SK-N-SH (cell line): Measurements from ENCODE around the gene ABLIM2. TPM values are rescaled to one million over a fixed set of nuclear protein-coding genes. Genes with fewer than 3 reads are reported as not detected.

Experiments
- CTCF ChIA-PET: fragments of 300-600, 350-600 bp; formaldehyde crosslinking; extraction: SDS; loops from one replicate; lab custom pipeline; 2021; lab: Yijun Ruan, JAX
- POLR2A ChIA-PET: fragments of 350-600 bp; sonication (Branson Sonifier 250); formaldehyde crosslinking; extraction: SDS; loops from one replicate; lab custom pipeline; 2020; ENCODE audit warnings: antibody characterized with exemption, inconsistent platforms; lab: Yijun Ruan, JAX
- DNase-seq: peaks from one replicate; pipeline ENCODE4 v3.0.0; 2012
- H2AFZ ChIP-seq: fragments of 200-600 bp; sonication (generic); 2 replicates; pipeline ENCODE4 v1.8.1; 2016; ENCODE audit warnings: antibody characterized with exemption, mild to moderate bottlenecking, low read depth
- H3F3A ChIP-seq: fragments of 200-600 bp; sonication (generic); replicated peaks from 2 replicates; pipeline ENCODE3; 2016; ENCODE audit warnings: antibody characterized with exemption, mild to moderate bottlenecking; ENCODE audit not compliant: insufficient read depth
- H3K27ac ChIP-seq, 2 experiments: fragments of 200-500 bp in 1 of 2; fragments of 200-600 bp in 1 of 2; sonication (Bioruptor generic) in 1 of 2; sonication (generic), shearing (Covaris generic) in 1 of 2; 2 replicates each; pipeline versions ENCODE4 v1.5.1 to v1.6.1; 2014 to 2016; ENCODE audit warnings: low read depth in 2 of 2, inconsistent platforms in 1 of 2, low read length in 1 of 2, mild to moderate bottlenecking in 1 of 2, mixed read lengths in 1 of 2
- H3K27me3 ChIP-seq: fragments of 200-600 bp; sonication (generic), shearing (Covaris generic); 2 replicates; pipeline ENCODE4 v1.6.1; 2016; ENCODE audit warnings: mixed run types; ENCODE audit not compliant: insufficient read depth
- H3K36me3 ChIP-seq, 2 experiments: fragments of 200-500 bp in 1 of 2; fragments of 200-600 bp in 1 of 2; sonication (Bioruptor generic) in 1 of 2; sonication (generic) in 1 of 2; replicated peaks in 1 of 2; 2 replicates each; pipeline versions ENCODE3 to v1.5.1; 2014 to 2016; ENCODE audit warnings: low read length in 1 of 2, mild to moderate bottlenecking in 1 of 2; ENCODE audit not compliant: insufficient read depth in 2 of 2, control insufficient read depth in 1 of 2
- H3K4me1 ChIP-seq, 2 experiments: fragments of 200-500 bp in 1 of 2; fragments of 200-600 bp in 1 of 2; sonication (Bioruptor generic) in 1 of 2; sonication (generic), shearing (Covaris generic) in 1 of 2; 2 replicates each; pipeline versions ENCODE4 v1.5.1 to v1.6.1; 2014 to 2016; ENCODE audit warnings: low read depth in 1 of 2, low read length in 1 of 2, mixed run types in 1 of 2; ENCODE audit not compliant: insufficient read depth in 2 of 2, control insufficient read depth in 1 of 2
- H3K4me2 ChIP-seq: fragments of 200-600 bp; sonication (generic), shearing (Covaris generic); 2 replicates; pipeline ENCODE4 v1.6.1; 2017; ENCODE audit warnings: mixed run types
- H3K4me3 ChIP-seq, 2 experiments: fragments of 200-500 bp in 1 of 2; fragments of 200-600 bp in 1 of 2; sonication (Bioruptor generic) in 1 of 2; sonication (generic), shearing (Covaris generic) in 1 of 2; 2 replicates each; pipeline versions ENCODE4 v1.5.1 to v1.8.1; 2014 to 2016; ENCODE audit warnings: low read depth in 2 of 2, inconsistent platforms in 1 of 2, low read length in 1 of 2, mild to moderate bottlenecking in 1 of 2, mixed read lengths in 1 of 2, moderate library complexity in 1 of 2
- H3K79me2 ChIP-seq: fragments of 200-600 bp; sonication (generic); 2 replicates; pipeline ENCODE4 v1.8.1; 2017; ENCODE audit warnings: mild to moderate bottlenecking; ENCODE audit not compliant: insufficient read depth
- H3K9ac ChIP-seq: fragments of 200-600 bp; sonication (generic); 2 replicates; pipeline ENCODE4 v1.6.1; 2017; ENCODE audit warnings: mixed run types
- H3K9me2 ChIP-seq: fragments of 200-600 bp; sonication (generic); 2 replicates; pipeline ENCODE4 v1.6.1; 2017; ENCODE audit warnings: mixed run types
- H3K9me3 ChIP-seq: fragments of 200-600 bp; sonication (generic); 2 replicates; pipeline ENCODE4 v1.6.1; 2017; ENCODE audit warnings: mixed run types, mild to moderate bottlenecking, moderate library complexity
- H4K20me1 ChIP-seq: fragments of 200-600 bp; sonication (generic); 2 replicates; pipeline ENCODE4 v1.6.1; 2017; ENCODE audit warnings: mild to moderate bottlenecking, mixed run types; ENCODE audit not compliant: insufficient read depth
- ELF1 ChIP-seq: IDR thresholded peaks from 2 replicates; pipeline ENCODE4 v1.4.0; 2012
- EP300 ChIP-seq, 2 experiments: IDR thresholded peaks; 2 replicates each; pipeline versions ENCODE4 v1.4.0 to v1.6.1; 2012; ENCODE audit warnings: borderline replicate concordance in 1 of 2, low read depth in 1 of 2, low read length in 1 of 2
- EZH2phosphoT487 ChIP-seq: fragments of 200-600 bp; sonication (generic); IDR thresholded peaks from 2 replicates; pipeline ENCODE4 v1.6.1; 2017; ENCODE audit warnings: low read depth, mixed run types, mild to moderate bottlenecking, antibody characterized with exemption, moderate library complexity, borderline replicate concordance
- GABPA ChIP-seq: IDR thresholded peaks from 2 replicates; pipeline ENCODE4 v1.4.0; 2012; ENCODE audit warnings: low read depth, mild to moderate bottlenecking
- IRF3 ChIP-seq: fragments of 150-350 bp; IDR thresholded peaks from 2 replicates; pipeline ENCODE4 v1.6.1; 2016; ENCODE audit warnings: mild to moderate bottlenecking, low read depth, low read length
- JUND ChIP-seq: IDR thresholded peaks from 2 replicates; pipeline ENCODE4 v1.4.0; 2012
- MEF2A ChIP-seq: IDR thresholded peaks from 2 replicates; pipeline ENCODE4 v1.4.0; 2012; ENCODE audit warnings: low read depth, borderline replicate concordance
- MXI1 ChIP-seq: IDR thresholded peaks from 2 replicates; pipeline ENCODE4 v1.6.1; 2012; ENCODE audit warnings: mild to moderate bottlenecking, low read depth, low read length, improper control_type of control experiment
- PBX3 ChIP-seq: IDR thresholded peaks from 2 replicates; pipeline ENCODE4; 2012
- RAD21 ChIP-seq: IDR thresholded peaks from 2 replicates; pipeline ENCODE4 v1.6.1; 2012; ENCODE audit warnings: mild to moderate bottlenecking, low read length
- RCOR1 ChIP-seq: fragments of 150-350 bp; IDR thresholded peaks from 2 replicates; pipeline ENCODE4 v1.6.1; 2017; ENCODE audit warnings: antibody characterized with exemption, low read length
- REST ChIP-seq: IDR thresholded peaks from 2 replicates; pipeline ENCODE4 v1.6.1; 2012; ENCODE audit warnings: mild to moderate bottlenecking, low read depth, low read length, moderate library complexity
- SMC3 ChIP-seq: IDR thresholded peaks from 2 replicates; pipeline ENCODE4 v1.6.1; 2012; ENCODE audit warnings: low read depth, low read length, improper control_type of control experiment
- TAF1 ChIP-seq: IDR thresholded peaks from 2 replicates; pipeline ENCODE4 v1.6.1; 2012; ENCODE audit warnings: low read depth, mild to moderate bottlenecking, low read length, moderate library complexity, borderline replicate concordance
- TCF12 ChIP-seq: IDR thresholded peaks from 2 replicates; pipeline ENCODE4 v1.4.0; 2012
- USF1 ChIP-seq: IDR thresholded peaks from 2 replicates; pipeline ENCODE4 v1.4.0; 2012; ENCODE audit warnings: low read depth, borderline replicate concordance
- ZBTB33 ChIP-seq: IDR thresholded peaks from 2 replicates; pipeline ENCODE4 v1.4.0; 2012; ENCODE audit warnings: low read depth, borderline replicate concordance
- WGBS: methylation state at CpG from one replicate; pipeline ENCODE4 v1.1.6; 2017; ENCODE audit warnings: low lambda C conversion rate; 5-methylcytosine and 5-hydroxymethylcytosine counted together
- polyA plus RNA-seq, 3 experiments: library from polyadenylated mRNA; depleted of rRNA; stranded (reverse); fragments of >200 nt; gene quantifications; 2 replicates each; pipeline ENCODE4 v1.2.3, GENCODE V29; 2012

Gene ABLIM2
- polyA plus RNA-seq, 1 of the 3 experiments (the other 2 are of a cell fraction), result 0.53 TPM

- Histone ChIP-seq H3K27ac (no peak overlapping the region), H3K9me2 (no peaks in the 10 kb centered on the region), H3K4me1 (peaks cover 0 to 32% of the 10 kb centered on the region in 2 experiments; a peak in 1 of 4 replicates), H3K27me3 (no peaks in the 10 kb centered on the region; the same call in 1 of the 2 replicates), H3K79me2 (no peaks in the 10 kb centered on the region), H3K9me3 (no peaks in the 10 kb centered on the region), H2AFZ (no peak overlapping the region), H3K9ac (no peak overlapping the region), H3K36me3 (no peaks in the 10 kb centered on the region), H4K20me1 (no peaks in the 10 kb centered on the region), H3F3A (no peaks in the 10 kb centered on the region), H3K4me3 (no peak overlapping the region), H3K4me2 (no peak overlapping the region)
- 85% methylated on average over 18 of the region's 26 CpGs for WGBS
- ChIA-PET CTCF (interaction anchor here (0.7 to 5.8 kb wide), 9 partner anchors 9 to 221 kb away, joined by 3 to 58 read pairs (median 3); partner anchors contain the start of gene SH3TC1), POLR2A (interaction anchor here (0.6 kb wide), 1 partner anchor 18 kb away, joined by 3 read pairs; no protein-coding TSS in a partner anchor)
- no peak for TF ChIP-seq RCOR1
- TF ChIP-seq REST, result no peak
- no peak for TF ChIP-seq ZBTB33
- TF ChIP-seq TCF12, result no peak
- no peak for TF ChIP-seq MEF2A
- TF ChIP-seq JUND, result no peak
- no peak for TF ChIP-seq TAF1
- TF ChIP-seq EZH2phosphoT487, result no peak
- no peak for TF ChIP-seq USF1
- no peak for TF ChIP-seq PBX3
- TF ChIP-seq ELF1, result no peak
- no peak for TF ChIP-seq IRF3
- no peak for TF ChIP-seq GABPA
- TF ChIP-seq MXI1, result no peak
- TF ChIP-seq EP300 (IDR thresholded peaks at IDR 0.05; ENCODE audit: borderline replicate concordance in 1 of 2, low read depth in 1 of 2, low read length in 1 of 2), result no peak
- peak; percentile 59 for TF ChIP-seq RAD21
- peak; percentile 31; the same call in 1 of the 2 replicates for TF ChIP-seq SMC3
- DNase-seq, result peak; percentile 74
Measured at GRCh38 chr4:8189551-8190466, 31.2 kb upstream of the ABLIM2 start.
